ENCODE data around the gene BATF.

DNA sequence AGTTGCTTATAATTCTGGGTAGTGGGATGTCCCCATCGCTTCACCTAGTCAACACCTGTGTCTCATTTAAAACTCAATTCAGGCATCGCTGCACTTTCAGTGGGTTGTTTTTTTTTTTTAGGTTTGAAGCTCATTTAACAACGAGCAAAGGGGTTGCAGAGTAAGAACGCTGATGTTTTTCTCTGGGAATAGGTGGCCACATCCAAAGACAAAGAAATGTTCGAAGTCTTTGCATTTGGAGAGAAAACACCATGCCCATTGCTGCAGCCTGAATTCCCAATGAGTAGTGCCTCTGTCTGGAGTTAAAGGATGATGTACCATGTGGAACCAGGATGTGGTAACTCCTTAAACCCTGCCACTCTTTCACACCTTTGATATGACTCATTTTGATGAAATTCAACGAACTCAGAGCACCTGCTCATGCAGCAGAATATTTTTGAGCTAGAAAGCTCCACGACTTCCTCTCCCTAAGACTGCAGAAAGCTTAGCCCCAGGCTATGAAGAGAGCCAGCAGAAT lies 35.1 kb upstream of the BATF start:
- TF ChIP-seq POLR2A (IDR thresholded peaks at IDR 0.05; ENCODE audit: low read depth, low read length) (no peak), POLR2AphosphoS5 (IDR thresholded peaks at IDR 0.05; ENCODE audit: low read depth, low read length) (no peak), TAF1 (IDR thresholded peaks at IDR 0.05; ENCODE audit: borderline replicate concordance, low read depth, low read length) (no peak)
